DOHH2 (cell line): ENCODE data around the gene LILRA5.

ENCODE experiments used
- H3F3A ChIP-seq: fragments of 200-600 bp; sonication (generic), shearing (Covaris generic); 2 replicates; pipeline ENCODE4 v1.6.0; 2016; ENCODE audit warnings: antibody characterized with exemption, mild to moderate bottlenecking; ENCODE audit not compliant: control insufficient read depth, insufficient read depth
- H3K27ac ChIP-seq: fragments of 200-600 bp; sonication (generic); 2 replicates; pipeline ENCODE4 v1.5.1; 2014; ENCODE audit warnings: low read depth, mild to moderate bottlenecking, low read length, moderate library complexity
- H3K27me3 ChIP-seq: fragments of 200-600 bp; sonication (generic); 2 replicates; pipeline ENCODE4 v1.6.1; 2014; ENCODE audit warnings: mild to moderate bottlenecking, low read length, mixed read lengths; ENCODE audit not compliant: control insufficient read depth
- H3K36me3 ChIP-seq: fragments of 200-600 bp; sonication (generic); 2 replicates; pipeline ENCODE4 v1.6.1; 2014; ENCODE audit warnings: mild to moderate bottlenecking, low read length, moderate library complexity, mixed read lengths; ENCODE audit not compliant: control insufficient read depth
- H3K4me1 ChIP-seq: fragments of 200-600 bp; sonication (generic); 2 replicates; pipeline ENCODE4 v1.6.1; 2014; ENCODE audit warnings: mild to moderate bottlenecking, low read length, mixed read lengths; ENCODE audit not compliant: control insufficient read depth
- H3K4me2 ChIP-seq: fragments of 200-600 bp; sonication (generic); 2 replicates; pipeline ENCODE4 v1.6.0; 2014; ENCODE audit warnings: mild to moderate bottlenecking, low read length, moderate library complexity
- H3K4me3 ChIP-seq: fragments of 200-600 bp; sonication (generic); 2 replicates; pipeline ENCODE4 v1.5.1; 2014; ENCODE audit warnings: mild to moderate bottlenecking, low read length, mixed read lengths
- H3K79me2 ChIP-seq: fragments of 200-600 bp; sonication (generic); 2 replicates; pipeline ENCODE4 v1.6.1; 2014; ENCODE audit warnings: mild to moderate bottlenecking, low read length, mixed read lengths; ENCODE audit not compliant: control insufficient read depth
- H3K9me2 ChIP-seq: fragments of 200-600 bp; sonication (generic); replicated peaks from 2 replicates; pipeline ENCODE4 v1.6.1; 2014; ENCODE audit warnings: mild to moderate bottlenecking, low read length, mixed read lengths; ENCODE audit not compliant: control insufficient read depth
- H3K9me3 ChIP-seq: fragments of 200-600 bp; sonication (generic); 2 replicates; pipeline ENCODE4 v1.6.1; 2014; ENCODE audit warnings: antibody characterized with exemption, low read length, mixed read lengths; ENCODE audit not compliant: control insufficient read depth, insufficient read depth
- H4K20me1 ChIP-seq: fragments of 200-600 bp; sonication (generic); 2 replicates; pipeline ENCODE4 v1.6.0; 2014; ENCODE audit warnings: low read depth, mild to moderate bottlenecking, antibody characterized with exemption, low read length, moderate library complexity; ENCODE audit not compliant: control insufficient read depth, insufficient read depth
- EZH2phosphoT487 ChIP-seq: fragments of 200-600 bp; sonication (generic); IDR thresholded peaks from 2 replicates; pipeline ENCODE4 v1.6.1; 2017; ENCODE audit warnings: borderline replicate concordance, mild to moderate bottlenecking, antibody characterized with exemption, low read length, moderate library complexity, mixed read lengths
- TF ChIP-seq, protein P1 (sequence below): fragments of 200-600 bp; sonication (generic); IDR thresholded peaks from one replicate; pipeline ENCODE4 v1.5.1; 2014; ENCODE audit warnings: antibody characterized with exemption, mild to moderate bottlenecking, low read depth, low read length; ENCODE audit not compliant: poor library complexity, severe bottlenecking

Gene LILRA5

DNA sequence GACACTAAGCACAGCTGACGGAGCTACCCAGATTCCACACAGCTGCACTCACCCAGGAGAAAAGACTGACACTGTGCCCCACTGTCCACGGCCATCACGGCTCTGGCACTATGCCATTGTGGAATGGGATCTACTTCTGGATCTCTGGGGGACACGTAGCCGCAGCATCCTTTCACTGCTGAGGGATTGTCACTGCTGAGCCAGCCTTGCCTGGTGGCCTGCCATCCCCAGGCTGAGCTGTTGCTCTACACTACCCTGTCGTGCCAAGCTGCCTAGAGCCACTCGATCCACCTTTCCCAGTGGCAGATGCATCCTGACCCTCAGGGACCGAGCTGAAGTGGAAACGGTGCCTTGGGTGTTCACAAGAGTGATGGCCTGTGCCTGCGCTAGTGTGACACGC, 50.9 kb downstream of the LILRA5 start:
- Histone ChIP-seq H3K4me2 (no peak overlapping the region), H3F3A (no peaks in the 10 kb centered on the region), H3K4me1 (no peaks in the 10 kb centered on the region), H3K36me3 (no peaks in the 10 kb centered on the region), H3K9me2 (no peaks in the 10 kb centered on the region), H3K79me2 (no peaks in the 10 kb centered on the region), H3K9me3 (no peaks in the 10 kb centered on the region), H3K27me3 (peaks cover 12% of the 10 kb centered on the region), H4K20me1 (no peaks in the 10 kb centered on the region), H3K4me3 (no peak overlapping the region), H3K27ac (no peak overlapping the region)
- no peak for TF ChIP-seq EZH2phosphoT487
- TF ChIP-seq, protein P1, sequence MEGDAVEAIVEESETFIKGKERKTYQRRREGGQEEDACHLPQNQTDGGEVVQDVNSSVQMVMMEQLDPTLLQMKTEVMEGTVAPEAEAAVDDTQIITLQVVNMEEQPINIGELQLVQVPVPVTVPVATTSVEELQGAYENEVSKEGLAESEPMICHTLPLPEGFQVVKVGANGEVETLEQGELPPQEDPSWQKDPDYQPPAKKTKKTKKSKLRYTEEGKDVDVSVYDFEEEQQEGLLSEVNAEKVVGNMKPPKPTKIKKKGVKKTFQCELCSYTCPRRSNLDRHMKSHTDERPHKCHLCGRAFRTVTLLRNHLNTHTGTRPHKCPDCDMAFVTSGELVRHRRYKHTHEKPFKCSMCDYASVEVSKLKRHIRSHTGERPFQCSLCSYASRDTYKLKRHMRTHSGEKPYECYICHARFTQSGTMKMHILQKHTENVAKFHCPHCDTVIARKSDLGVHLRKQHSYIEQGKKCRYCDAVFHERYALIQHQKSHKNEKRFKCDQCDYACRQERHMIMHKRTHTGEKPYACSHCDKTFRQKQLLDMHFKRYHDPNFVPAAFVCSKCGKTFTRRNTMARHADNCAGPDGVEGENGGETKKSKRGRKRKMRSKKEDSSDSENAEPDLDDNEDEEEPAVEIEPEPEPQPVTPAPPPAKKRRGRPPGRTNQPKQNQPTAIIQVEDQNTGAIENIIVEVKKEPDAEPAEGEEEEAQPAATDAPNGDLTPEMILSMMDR: no peak

DNA sequence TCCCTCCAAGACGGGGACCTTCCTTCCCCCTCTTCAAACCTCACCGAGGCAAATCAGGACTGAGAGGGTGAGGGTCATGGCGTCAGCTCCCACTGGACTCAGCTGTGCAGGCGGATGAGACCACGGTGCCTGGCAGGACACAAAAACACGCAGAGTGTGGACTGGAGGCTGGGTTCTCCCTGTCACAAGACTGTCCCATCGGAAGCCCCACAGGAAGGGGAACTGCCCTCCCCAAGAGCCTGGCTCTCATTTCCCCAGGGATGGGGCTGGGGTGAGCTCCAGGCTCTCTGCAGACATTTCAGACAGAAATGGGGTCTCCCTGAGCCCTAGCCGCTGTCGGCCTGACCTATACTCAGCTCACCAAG, 55.9 kb downstream of the LILRA5 start, which contains the start of gene LILRB5:
LILRB5 (minus strand) TSS at position 158 of the 365 bp plus-strand sequence; CDS start at position 78, 80 bp downstream.
- H3K4me1 ChIP-seq: no peaks in the 10 kb centered on the region
- no peak within 1 kb of the TSS for H3K4me3 ChIP-seq
- no peaks in the 10 kb centered on the region for H3F3A ChIP-seq
- no peaks in the 10 kb centered on the region for H3K9me3 ChIP-seq
- no peaks in the 10 kb centered on the region for H3K79me2 ChIP-seq
- H3K27ac ChIP-seq: no peak within 1 kb of the TSS
- H4K20me1 ChIP-seq: no peaks in the 10 kb centered on the region
- TF ChIP-seq, protein P1: no peak
- TF ChIP-seq EZH2phosphoT487: no peak
- no peaks in the 10 kb centered on the region for H3K9me2 ChIP-seq
- peaks cover 15% of the 10 kb centered on the region for H3K27me3 ChIP-seq
- no peaks in the 10 kb centered on the region for H3K36me3 ChIP-seq
- no peak within 1 kb of the TSS for H3K4me2 ChIP-seq
